T-helper 1 cell (primary cell): ENCODE measurements around the gene IGLL5.
A peak's percentile ranks its signal among the peaks of the same experiment; 100 is the strongest.

Experiments used
- DNase-seq, 5 donors: peaks; one replicate each; pipeline ENCODE4 v3.0.0-alpha.2; 2012 to 2020

The IGLL5 gene

GRCh38 chr22:22863001-22863400 lies 24.6 kb upstream of the IGLL5 start:
- DNase-seq: no peak

DNA sequence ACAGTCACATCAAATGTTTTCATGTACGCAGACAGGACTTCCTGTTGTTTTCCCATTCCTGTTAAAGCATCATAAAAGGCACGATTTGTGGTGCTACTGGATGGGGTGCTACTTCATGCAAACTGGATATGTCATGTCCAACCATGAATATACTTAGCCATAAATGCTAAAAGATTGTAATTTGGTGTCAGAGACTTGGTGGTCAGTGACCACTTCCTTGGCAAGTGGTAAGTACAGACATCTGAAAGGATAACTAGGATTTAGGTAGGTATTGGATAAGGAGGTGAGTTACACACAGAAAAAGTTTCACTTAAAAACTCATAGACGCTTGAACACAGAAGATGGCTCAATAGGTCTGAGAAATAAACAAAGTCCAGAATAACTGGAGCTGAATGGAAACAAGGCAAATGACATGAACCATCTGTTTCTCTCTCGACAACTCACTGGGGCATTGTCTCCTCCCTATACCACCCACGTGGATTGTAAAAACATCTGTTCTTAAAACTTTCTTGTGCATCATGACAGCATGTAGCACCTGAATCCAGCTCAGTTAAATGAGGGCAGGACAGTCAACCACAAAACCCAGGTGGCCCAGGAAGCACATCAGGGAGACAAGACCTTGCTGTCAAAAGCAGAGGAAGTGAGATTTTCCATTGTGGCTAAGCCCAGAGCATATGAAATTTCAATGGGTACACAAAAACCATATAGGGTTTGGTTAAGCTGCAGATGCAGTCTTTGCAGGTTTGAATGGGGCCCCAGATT lies 22.1 kb upstream of the IGLL5 start:
- peak in 2 of 5 donors; percentile 18 to 31 for DNase-seq

DNA sequence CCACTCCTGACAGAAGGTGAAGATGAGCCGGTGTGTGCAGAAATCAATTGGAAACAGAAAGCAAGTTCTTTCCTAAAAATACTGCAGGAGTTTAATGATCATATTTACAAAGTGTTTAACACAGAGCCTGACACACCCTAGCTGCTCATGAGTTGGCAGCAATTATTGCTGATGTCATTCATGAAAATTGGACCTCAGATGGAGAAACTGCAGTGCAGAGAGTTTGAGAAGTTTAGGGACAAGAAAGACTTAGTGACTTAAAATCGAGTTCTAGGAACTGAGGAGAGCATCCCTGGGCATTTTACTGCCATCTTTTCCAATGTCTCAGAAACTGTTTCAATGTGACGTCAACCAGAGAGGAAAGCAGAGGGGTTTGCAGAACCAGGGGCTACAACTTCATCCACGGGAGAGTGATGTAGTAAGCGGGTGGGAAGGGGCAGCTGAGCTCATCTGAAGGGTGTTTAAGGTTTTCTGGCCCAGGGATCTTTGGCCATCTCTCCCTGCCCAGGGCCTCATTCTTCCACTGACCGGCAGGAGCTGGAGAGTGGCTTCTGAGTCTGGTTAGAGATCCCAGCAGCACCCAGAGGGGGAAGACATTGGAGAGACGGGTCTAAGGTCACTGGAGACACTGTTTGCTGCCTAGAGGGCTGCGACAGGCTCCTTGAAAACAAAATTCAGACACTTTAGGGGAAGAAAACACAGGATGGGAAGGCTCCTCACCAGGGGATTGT lies 21.1 kb upstream of the IGLL5 start:
- DNase-seq: no peak

- no peak for DNase-seq
These were observed 19.5 kb upstream of the IGLL5 start for GRCh38 chr22:22867996-22868715.

DNA sequence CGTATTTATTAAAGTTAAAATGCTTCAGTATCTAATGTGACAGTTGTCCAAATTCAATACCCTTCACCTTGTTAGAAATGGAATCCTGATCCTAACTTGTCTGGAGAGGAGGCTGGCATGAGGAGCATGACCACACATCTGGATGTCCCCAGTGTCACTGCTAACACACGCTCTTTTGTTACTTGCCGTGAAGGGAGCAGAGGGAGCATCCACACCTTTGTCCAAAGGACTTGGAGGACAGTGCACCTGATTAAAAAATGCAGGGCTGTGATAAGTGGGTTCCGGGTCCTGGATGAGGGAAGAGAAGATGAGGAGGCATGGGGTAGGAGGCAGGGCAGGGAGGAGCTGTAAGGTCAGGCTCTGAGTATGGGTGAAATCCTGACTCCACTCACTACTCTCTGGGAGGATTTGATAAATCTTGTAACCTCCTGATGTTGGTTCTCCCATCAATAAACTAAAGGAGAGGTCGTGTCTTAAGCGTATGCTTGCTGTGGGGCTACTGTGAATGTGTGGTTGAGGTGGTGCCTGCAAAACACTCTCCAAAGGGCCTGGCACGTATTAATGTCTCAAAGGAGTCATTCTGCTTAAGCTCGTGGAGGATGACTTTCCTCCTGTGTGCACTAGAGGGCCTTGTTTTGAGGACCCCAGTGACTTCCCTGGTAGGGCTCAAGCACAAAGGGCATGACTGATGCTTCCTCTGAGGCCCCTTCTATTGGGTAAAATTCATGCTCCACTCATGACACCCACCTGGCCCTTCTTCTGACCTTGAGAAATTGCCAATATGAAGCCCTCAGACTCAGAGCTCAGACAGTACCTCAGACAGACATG lies 16.8 kb upstream of the IGLL5 start:
- no peak for DNase-seq

GRCh38 chr22:22871536-22872278 lies 15.9 kb upstream of the IGLL5 start:
- no peak for DNase-seq

DNA sequence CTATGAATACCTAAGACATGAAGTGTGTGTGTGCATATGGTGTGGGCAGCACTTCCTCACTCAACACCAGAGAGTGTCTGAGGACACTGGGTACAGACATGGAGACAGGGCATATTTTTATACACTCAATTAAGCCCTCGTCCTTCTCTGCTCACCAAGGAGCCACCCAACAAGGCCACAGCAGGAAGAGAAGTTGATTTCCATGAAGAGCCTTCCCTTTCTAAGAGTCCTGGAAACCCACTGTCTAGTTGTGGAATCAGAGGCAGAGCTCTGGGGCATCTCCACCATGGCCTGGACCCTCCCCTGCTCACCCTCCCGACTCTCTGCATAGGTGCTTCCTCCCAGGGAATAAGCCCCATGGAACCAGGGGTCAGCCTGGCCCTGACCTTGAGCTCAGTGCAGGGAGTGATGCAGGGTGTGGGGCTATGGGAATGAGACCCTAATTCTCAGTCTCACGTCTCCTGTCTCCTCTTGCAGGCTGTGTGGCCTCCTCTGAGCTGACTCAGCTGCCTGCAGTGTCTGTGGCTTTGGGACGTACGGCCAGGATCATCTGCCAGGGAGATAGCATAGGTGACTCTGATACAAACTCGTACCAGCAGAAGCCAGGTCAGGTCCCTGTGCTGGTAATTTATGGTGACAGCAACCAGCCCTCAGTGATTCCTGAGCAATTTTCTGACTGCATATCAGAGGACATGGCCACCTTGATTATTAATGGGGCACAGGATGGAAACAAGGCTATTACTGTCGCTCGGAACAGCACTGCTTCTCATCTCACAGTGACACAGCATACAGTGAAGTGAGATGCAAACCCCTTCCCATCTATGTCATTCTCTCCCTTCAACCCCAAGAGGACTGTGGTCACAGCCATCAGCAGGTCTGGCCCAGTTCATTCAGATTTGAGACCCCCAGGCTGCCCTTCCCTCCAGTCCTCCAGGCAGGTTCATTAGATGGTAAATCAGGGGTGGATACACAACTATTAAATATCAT lies 14.6 kb upstream of the IGLL5 start:
- DNase-seq: no peak

DNA sequence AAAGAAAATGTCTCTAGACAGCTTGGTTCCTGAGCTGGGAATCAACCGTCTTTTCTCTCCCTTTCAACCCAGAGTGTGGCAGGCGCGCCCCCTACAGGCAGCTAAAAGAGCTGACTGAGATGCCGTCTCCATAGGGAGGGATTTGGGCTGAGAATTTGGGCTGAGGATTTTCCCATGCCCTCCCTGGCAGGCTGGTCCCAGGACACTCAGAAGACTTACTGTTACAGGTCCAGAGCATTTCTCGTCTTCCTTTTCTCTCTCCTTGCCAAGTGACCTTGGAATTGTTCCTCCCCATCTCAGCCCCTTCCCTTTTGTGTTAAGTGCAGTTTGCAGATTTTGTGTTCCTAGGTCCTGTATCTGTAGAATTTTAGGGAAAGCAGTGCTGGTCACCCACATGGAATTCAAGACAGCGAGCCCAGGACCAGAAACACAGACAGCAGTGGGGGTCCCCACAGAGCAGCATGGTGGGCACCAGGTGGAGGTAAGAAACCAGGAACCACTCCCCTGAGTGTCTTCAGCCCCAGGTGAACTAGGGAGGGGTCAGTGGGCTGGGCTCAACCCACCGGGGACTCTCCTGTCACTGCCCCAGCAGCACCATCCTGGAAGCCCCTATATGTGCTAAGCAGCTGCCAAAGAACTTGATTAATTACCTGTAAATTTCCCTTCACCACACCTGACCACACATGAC lies 9.9 kb upstream of the IGLL5 start:
- peak; percentile 37 to 79 (median 70) for DNase-seq

GRCh38 chr22:22878211-22878570 lies 9.4 kb upstream of the IGLL5 start:
- DNase-seq: no peak

DNA sequence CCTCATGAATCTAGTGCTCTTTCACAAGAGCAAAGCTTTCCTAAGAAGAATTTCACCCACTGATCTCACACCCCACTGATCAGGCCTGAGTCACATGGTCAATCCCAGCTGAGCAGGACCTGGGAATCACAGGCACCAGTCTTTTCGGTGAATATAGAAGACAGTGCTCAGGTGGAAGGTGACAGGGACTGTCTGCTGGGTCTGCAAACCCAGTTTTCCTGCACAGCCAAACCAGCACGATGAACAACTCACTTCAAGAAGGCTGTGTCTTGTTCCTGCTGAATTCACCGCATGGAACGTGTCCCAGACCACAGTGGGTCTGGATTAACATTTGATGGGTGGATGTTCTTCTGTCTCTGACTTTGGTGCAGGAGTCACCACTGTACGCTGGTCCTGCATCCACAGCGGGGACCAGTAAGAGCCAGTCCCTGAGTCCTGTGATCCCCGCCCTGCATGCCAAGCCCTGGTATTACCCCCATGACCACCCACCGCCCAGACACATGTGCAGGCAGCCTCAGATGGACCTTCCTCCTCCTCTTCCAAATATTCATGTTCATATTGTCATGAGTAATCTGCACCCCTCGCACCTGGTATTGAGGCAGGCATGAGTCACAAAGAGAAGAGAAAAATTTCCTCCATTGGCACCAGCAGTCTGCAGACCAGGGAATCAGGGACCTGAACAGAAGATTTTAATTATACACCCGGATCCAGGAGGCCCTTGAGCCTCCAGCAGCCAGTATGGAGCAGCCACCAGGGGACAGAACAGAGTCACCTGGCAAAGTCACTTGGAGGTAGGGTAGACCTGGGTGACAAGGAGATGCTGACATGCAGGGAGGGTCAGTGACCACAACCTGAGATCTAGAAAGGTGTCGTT lies 8.6 kb upstream of the IGLL5 start:
- no peak for DNase-seq

DNA sequence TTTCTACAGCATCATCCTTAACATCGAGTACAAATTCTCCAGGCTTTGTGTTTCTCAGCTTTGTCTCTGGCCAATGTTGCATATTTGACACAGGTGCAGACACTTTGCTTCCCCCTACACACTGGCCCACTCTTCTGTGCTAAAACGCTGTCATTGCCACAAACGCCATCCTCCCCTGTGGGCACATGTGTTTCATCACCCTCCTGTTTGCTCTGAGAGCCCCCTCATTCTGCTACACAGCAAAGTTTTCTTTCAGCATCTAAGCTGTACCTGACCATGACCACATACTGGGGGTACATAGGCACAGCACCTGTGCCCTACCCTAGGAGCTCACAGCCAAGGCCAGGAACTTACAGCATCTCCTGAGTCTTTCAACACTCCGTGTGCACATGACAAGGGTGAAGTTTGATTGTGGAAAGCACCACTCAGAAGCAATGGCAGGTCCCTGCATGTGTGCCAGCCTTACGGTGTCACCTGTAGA lies 7.9 kb upstream of the IGLL5 start:
- DNase-seq: no peak

DNA sequence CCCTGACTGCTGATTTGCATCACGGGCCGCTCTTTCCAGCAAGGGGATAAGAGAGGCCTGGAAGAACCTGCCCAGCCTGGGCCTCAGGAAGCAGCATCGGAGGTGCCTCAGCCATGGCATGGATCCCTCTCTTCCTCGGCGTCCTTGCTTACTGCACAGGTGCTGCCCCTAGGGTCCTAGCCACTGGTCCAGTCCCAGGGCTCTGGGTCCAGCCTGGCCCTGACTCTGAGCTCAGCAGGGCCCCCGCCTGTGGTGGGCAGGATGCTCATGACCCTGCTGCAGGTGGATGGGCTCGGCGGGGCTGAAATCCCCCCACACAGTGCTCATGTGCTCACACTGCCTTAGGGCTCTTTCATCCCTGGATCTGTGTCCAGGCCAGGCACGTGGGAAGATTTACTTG lies 7.0 kb upstream of the IGLL5 start:
- DNase-seq: no peak

- no peak for DNase-seq
These were observed 6.3 kb upstream of the IGLL5 start for GRCh38 chr22:22881116-22882000.

GRCh38 chr22:22882033-22882717 lies 5.4 kb upstream of the IGLL5 start:
- no peak for DNase-seq

DNA sequence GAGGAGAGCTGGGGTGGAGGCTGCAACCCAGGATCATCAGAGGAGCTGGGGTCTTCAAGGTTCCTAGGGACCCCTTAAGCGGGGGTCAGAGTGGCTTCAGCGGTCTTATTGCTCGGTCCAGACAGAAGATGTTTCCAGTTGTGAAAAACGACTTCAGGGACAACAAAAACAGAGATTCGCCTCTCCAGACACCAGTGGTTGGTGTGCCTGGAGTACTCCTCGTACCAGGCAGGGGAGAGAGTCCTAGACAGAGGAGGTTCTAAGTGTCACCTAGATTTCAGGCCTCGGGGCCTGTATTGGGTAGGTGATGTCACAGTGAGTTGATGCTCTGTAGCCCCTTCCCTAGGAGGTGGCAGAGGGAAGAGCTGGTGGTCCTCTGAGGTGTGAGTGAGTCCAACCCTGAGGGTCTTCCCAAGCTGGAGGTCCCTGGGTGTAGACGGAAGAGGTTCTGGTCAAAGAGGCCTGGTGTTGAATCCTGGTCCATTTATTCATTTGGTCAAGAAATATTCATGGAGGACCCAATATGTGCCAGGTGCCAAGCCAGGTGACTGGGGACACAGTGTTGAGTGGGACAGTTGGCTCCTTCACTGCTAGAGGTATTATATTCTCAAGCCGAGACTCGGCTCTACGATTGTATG lies 4.4 kb upstream of the IGLL5 start:
- DNase-seq: no peak

DNA sequence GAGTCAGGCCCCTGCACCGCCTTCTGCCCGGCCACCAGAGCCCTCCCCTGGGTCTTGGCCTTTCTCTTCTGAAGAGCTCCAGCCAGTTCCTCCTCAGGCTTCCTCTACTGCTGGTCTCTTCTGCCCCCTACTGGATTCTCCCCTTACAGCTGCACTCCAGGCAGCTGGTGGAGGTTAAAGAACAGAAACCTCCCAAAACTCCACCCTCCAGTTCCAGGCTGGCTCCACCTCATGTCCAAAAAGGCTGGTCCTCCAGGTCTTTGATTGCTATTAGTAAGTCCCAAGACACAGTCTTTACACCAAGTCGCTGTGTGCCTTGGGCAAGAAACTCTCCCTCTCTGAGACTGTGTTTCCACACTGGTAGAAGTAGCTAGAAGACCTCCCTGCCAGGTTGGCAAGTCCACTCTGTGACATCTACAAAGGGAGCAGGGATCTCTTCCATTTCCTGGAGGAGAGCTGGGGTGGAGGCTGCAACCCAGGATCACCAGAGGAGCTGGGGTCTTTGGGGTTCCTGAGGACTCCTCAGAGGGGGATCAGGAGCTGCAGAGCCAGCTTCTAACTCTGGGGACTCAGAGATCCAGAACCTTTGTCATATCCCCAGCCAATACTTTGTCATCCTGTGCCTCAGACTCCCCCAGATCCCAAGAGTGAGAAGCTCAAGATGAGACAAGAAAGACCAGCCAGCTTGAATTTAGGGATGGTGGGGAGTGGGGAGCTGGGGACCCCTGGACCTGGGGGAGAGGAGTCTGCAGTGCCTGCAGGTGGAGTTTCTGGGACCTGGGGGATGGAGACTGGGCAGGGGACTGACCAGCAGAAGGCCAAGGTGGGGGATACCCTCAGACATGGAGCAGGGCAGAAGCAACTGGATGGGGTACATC lies 3.4 kb upstream of the IGLL5 start:
- DNase-seq: peak; percentile 29 to 71 (median 65)
